HFFc6 (cell line): ENCODE results near the gene RPS6KB2. TPM values are rescaled to one million over a fixed set of nuclear protein-coding genes. Genes with fewer than 3 reads are reported as not detected.

Experiments used
- DNase-seq: peaks from one replicate; pipeline ENCODE4 v3.0.0-alpha.2; 2018
- H3K27ac Mint-ChIP-seq: 2 replicates; pipeline ENCODE4 v1.8.0; 2020; ENCODE audit warnings: mild to moderate bottlenecking, mixed read lengths
- H3K27me3 Mint-ChIP-seq: 2 replicates; pipeline ENCODE4 v1.8.0; 2021; ENCODE audit warnings: mild to moderate bottlenecking, moderate library complexity, mixed read lengths; ENCODE audit not compliant: insufficient read depth
- H3K36me3 Mint-ChIP-seq: 2 replicates; pipeline ENCODE4 v1.8.0; 2021; ENCODE audit warnings: low read depth, mixed read lengths
- H3K4me1 Mint-ChIP-seq: 2 replicates; pipeline ENCODE4 v1.8.0; 2020; ENCODE audit warnings: low read depth, mixed read lengths
- H3K4me3 Mint-ChIP-seq: 2 replicates; pipeline ENCODE4 v1.8.0; 2020; ENCODE audit warnings: mild to moderate bottlenecking, moderate library complexity, mixed read lengths
- H3K9me3 Mint-ChIP-seq: 2 replicates; pipeline ENCODE4 v1.8.0; 2020; ENCODE audit warnings: mild to moderate bottlenecking, mixed read lengths
- CTCF ChIP-seq: fragments of 200-600 bp; sonication (generic); IDR thresholded peaks from 2 replicates; pipeline ENCODE4 v1.5.0; 2021; ENCODE audit warnings: antibody characterized with exemption, mild to moderate bottlenecking
- total RNA-seq, 6 experiments: library from RNA; stranded (reverse); fragmentation: NEBNext Ultra II Directional; extraction: Animal tissue kit (Norgen Biotek cat#: 25700); gene quantifications; 2 replicates in 1 of 6; 3 replicates in 5 of 6; pipeline ENCODE4 v1.2.3, GENCODE V29; 2021

RPS6KB2 gene
- total RNA-seq, 6 experiments from 2014 or later, result 51.5 to 58.4 (median 55.8) TPM

- H3K36me3 Mint-ChIP-seq, result no peaks in the 10 kb centered on the region
- H3K9me3 Mint-ChIP-seq, result no peaks in the 10 kb centered on the region
- no peaks in the 10 kb centered on the region for H3K4me1 Mint-ChIP-seq
- no peak for DNase-seq
- TF ChIP-seq CTCF, result no peak
- peaks cover 19% of the 10 kb centered on the region for H3K27me3 Mint-ChIP-seq
- no peak overlapping the region for H3K27ac Mint-ChIP-seq
- no peak overlapping the region for H3K4me3 Mint-ChIP-seq
Observed at GRCh38 chr11:67407688-67408163, 20.6 kb upstream of the RPS6KB2 start.

- Mint-ChIP-seq H3K27me3 (peaks cover 27% of the 10 kb centered on the region), H3K4me3 (no peak overlapping the region), H3K36me3 (no peaks in the 10 kb centered on the region), H3K4me1 (no peaks in the 10 kb centered on the region), H3K9me3 (no peaks in the 10 kb centered on the region), H3K27ac (no peak overlapping the region)
- no peak for DNase-seq
- TF ChIP-seq CTCF, result no peak
Observed at GRCh38 chr11:67408437-67409200, 19.7 kb upstream of the RPS6KB2 start.

- Mint-ChIP-seq H3K4me1 (no peaks in the 10 kb centered on the region), H3K27me3 (peaks cover 29% of the 10 kb centered on the region), H3K9me3 (no peaks in the 10 kb centered on the region), H3K36me3 (no peaks in the 10 kb centered on the region), H3K4me3 (no peak overlapping the region), H3K27ac (no peak overlapping the region)
- TF ChIP-seq CTCF, result no peak
- no peak for DNase-seq
Observed at GRCh38 chr11:67409261-67409666, 19.0 kb upstream of the RPS6KB2 start.

- Mint-ChIP-seq H3K27me3 (peaks cover 30% of the 10 kb centered on the region), H3K36me3 (no peaks in the 10 kb centered on the region), H3K9me3 (no peaks in the 10 kb centered on the region), H3K4me1 (no peaks in the 10 kb centered on the region), H3K4me3 (no peak overlapping the region), H3K27ac (no peak overlapping the region)
- no peak for DNase-seq
- no peak for TF ChIP-seq CTCF
Observed at GRCh38 chr11:67409781-67410368, 18.4 kb upstream of the RPS6KB2 start.

GRCh38 chr11:67410369-67410831 is 17.9 kb upstream of the RPS6KB2 start:
- Mint-ChIP-seq H3K27me3 (peaks cover 32% of the 10 kb centered on the region), H3K4me1 (no peaks in the 10 kb centered on the region), H3K36me3 (no peaks in the 10 kb centered on the region), H3K27ac (no peak overlapping the region), H3K4me3 (no peak overlapping the region), H3K9me3 (no peaks in the 10 kb centered on the region)
- TF ChIP-seq CTCF, result no peak
- DNase-seq, result no peak
